ENCODE results near the gene IGFBP4.

IGFBP4 gene

DNA sequence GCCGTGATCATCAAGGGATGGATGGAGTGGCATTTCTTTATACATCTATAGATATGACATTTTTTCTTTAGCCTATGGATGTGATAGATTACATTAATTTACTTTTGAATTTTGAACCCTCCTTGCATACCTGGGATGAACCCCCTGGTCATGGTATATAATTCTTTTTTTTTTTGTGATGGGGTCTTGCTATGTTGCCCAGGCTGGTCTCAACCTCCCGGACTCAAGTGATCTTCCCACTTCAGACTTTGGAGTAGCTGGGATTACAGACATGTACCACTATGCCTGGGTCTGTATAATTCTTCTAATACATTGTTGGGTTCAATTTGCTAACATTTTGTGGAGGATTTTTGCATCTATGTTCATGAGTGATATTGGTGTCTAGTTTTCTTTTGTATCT is 59.9 kb downstream of the IGFBP4 start:
- H3K27me3 ChIP-seq (replicated peaks in 2 of 5; ENCODE audit: control insufficient read depth in 4 of 5, insufficient read depth in 5 of 5, low read length in 4 of 5): peaks cover 0 to 30% (median 7%) of the 10 kb centered on the region in 5 experiments
- H3K4me3 ChIP-seq (ENCODE audit: control insufficient read depth in 1 of 7, extremely low read depth in 1 of 7, insufficient read depth in 4 of 7, low read depth in 2 of 7, low read length in 6 of 7): no peak overlapping the region
- no peaks in the 10 kb centered on the region for H3K36me3 ChIP-seq (ENCODE audit: control insufficient read depth in 4 of 4, insufficient read depth in 4 of 4, low read length in 3 of 4)
- no peak for DNase-seq
- H3K9me3 ChIP-seq (ENCODE audit: control extremely low read depth in 1 of 5, control insufficient read depth in 4 of 5, insufficient read depth in 2 of 5, low read depth in 1 of 5, low read length in 4 of 5): no peaks in the 10 kb centered on the region
- POLR2A ChIA-PET: no interaction called here
- no peak overlapping the region for H3K27ac ChIP-seq (ENCODE audit: insufficient read depth in 1 of 2, low read depth in 1 of 2, low read length in 2 of 2, poor library complexity in 1 of 2, severe bottlenecking in 2 of 2)
- H3K4me1 ChIP-seq (ENCODE audit: control extremely low read depth in 1 of 4, control insufficient read depth in 4 of 4, insufficient read depth in 4 of 4, low read length in 3 of 4): peaks cover 0 to 8% (median 3%) of the 10 kb centered on the region in 4 experiments
- WGBS (ENCODE audit: insufficient coverage): no CpG with 5 or more reads among the region's 2 CpGs
- CTCF ChIA-PET: interaction anchor here (0.7 to 1.4 kb wide), 2 partner anchors 26 to 63 kb away, joined by 3 to 4 read pairs; no protein-coding TSS in a partner anchor

DNA sequence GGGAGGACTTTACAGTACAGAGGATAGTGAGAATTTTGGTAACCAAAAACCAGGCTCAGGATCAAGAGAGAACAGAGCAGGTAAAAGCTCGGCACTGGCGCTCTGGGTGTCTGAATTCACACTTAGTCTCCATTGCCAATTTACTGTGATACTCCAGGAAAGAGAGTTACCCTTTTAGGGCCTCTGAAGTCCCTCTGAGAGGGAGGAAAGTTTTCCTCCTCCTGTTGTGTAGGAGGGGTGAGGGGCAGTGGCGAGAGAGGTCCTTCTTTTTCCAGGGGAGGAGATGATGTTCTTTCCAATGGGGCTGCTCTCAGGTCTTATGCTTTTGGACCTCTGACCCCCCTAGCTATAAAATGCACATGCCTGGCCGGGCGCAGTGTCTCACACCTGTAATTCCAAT is 63.5 kb downstream of the IGFBP4 start:
- Histone ChIP-seq H3K27me3 (replicated peaks in 2 of 5; ENCODE audit: control insufficient read depth in 4 of 5, insufficient read depth in 5 of 5, low read length in 4 of 5) (peaks cover 0 to 8% (median 2%) of the 10 kb centered on the region in 5 experiments), H3K27ac (ENCODE audit: insufficient read depth in 1 of 2, low read depth in 1 of 2, low read length in 2 of 2, poor library complexity in 1 of 2, severe bottlenecking in 2 of 2) (no peak overlapping the region), H3K4me3 (ENCODE audit: control insufficient read depth in 1 of 7, extremely low read depth in 1 of 7, insufficient read depth in 4 of 7, low read depth in 2 of 7, low read length in 6 of 7) (no peak overlapping the region), H3K9me3 (ENCODE audit: control extremely low read depth in 1 of 5, control insufficient read depth in 4 of 5, insufficient read depth in 2 of 5, low read depth in 1 of 5, low read length in 4 of 5) (no peaks in the 10 kb centered on the region), H3K4me1 (ENCODE audit: control extremely low read depth in 1 of 4, control insufficient read depth in 4 of 4, insufficient read depth in 4 of 4, low read length in 3 of 4) (no peaks in the 10 kb centered on the region), H3K36me3 (ENCODE audit: control insufficient read depth in 4 of 4, insufficient read depth in 4 of 4, low read length in 3 of 4) (no peaks in the 10 kb centered on the region)
- WGBS (ENCODE audit: insufficient coverage): 91% methylated on average over 4 of the region's 5 CpGs
- ChIA-PET CTCF (interaction anchor here (1.0 to 1.4 kb wide), 4 partner anchors 11 to 31 kb away, joined by 3 to 5 read pairs (median 3); no protein-coding TSS in a partner anchor), POLR2A (no interaction called here)
- DNase-seq: no peak
